DMS153 (cell line): ENCODE results near the gene CLN5.

Experiments
- DNase-seq: peaks from one replicate; lab custom pipeline; 2025; lab: John Stamatoyannopoulos, UW

Gene CLN5

DNA sequence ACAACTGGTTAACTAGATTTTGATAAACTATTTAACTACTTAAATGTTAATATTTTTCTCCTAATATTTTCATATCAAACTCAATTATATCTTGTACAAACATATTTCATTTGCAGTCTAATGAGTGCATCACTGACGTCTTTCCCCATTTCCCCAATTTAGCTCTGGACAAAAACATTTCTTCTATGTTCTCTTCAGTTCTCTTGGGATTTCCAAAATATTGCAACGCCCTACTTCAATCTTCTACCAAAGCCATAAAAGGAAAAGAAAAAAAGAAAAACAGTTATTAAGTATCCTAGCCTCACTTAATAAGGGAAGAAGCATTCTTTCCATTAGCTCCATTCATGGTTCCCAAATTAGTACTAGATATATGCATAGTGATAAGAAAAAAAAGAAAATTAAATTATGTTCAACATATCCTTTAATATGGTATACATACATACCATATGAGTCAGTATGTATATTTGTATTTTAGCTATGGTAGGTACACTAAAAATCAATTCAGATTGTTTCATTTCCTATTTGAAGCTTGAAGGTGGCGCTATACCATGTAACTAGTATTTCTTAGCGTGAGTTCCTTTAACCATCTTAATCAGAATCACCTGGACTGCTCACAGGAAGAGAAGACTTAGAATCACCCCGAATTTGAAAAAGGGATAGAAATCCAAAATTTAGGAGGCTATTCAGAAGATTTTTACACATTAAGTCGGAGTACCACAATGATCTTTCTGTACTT lies 25.2 kb downstream of the CLN5 start:
- no peak for DNase-seq

DNA sequence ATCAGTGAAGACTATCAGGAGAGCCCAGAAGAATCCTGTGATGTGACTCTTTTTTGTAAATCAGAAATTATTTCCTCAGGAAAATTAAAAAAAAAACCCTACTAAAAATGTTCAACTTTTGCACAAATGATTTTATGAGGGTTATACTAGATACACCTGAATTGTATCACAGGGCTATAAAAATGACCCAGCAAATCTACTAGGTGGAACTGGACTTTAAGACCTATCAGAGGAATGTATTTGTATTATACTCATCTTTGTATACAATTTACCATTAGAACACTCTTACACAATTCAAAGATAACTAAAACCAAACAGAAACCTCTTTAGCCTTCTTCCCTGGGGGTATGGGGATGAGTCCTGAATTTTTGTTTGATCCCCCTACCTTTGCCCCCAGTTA lies 27.9 kb downstream of the CLN5 start:
- no peak for DNase-seq

DNA sequence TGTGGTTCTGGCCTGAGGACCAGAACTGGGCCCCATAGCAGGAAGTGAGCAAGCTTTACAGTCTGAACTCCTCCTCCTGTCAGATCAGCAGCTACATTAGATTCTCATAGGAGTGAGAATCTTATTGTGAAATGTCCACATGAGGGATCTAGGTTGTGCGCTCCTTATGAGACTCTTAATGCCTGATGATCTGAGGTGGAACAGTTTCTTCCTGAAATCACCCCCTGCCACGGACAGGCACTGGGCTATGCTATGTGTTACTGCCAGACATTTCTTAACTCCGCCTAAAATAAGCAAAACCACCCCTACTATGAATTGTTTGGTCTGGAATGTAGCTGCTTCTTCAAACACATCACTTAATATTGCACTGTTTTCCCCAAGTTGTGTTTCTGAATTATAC lies 30.5 kb downstream of the CLN5 start:
- DNase-seq, result no peak

- DNase-seq, result peak; percentile 43
These were observed 34.5 kb downstream of the CLN5 start for GRCh38 chr13:77026255-77026860.

- DNase-seq, result peak; percentile 67
These were observed 35.2 kb downstream of the CLN5 start, which contains the start of gene FBXL3 for GRCh38 chr13:77026861-77027621. TSS of gene FBXL3 (minus strand) at chr13:77027159. CDS start at chr13:77021860, 5,299 bp downstream.

DNA sequence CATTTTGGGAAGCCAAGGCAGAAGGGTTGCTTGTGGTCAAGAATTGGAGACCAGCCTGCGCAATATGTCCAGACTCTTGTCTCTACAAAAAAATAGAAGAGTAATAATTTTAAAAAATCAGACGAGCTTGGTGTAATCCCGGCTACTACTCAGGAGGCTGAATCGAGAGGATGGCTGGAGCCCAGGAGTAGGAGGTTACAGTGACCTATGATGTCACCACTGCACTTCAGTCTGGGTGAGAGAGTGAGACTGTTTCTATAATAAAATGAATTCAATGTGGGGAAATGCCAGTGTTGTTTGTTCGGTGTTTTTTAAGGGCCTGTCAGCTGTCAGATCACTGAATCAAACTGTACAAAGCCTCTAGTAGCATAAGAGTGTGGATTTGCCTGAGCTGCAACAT lies 36.3 kb downstream of the CLN5 start:
- DNase-seq, result peak; percentile 86

GRCh38 chr13:77029436-77029835 lies 37.6 kb downstream of the CLN5 start:
- no peak for DNase-seq

DNA sequence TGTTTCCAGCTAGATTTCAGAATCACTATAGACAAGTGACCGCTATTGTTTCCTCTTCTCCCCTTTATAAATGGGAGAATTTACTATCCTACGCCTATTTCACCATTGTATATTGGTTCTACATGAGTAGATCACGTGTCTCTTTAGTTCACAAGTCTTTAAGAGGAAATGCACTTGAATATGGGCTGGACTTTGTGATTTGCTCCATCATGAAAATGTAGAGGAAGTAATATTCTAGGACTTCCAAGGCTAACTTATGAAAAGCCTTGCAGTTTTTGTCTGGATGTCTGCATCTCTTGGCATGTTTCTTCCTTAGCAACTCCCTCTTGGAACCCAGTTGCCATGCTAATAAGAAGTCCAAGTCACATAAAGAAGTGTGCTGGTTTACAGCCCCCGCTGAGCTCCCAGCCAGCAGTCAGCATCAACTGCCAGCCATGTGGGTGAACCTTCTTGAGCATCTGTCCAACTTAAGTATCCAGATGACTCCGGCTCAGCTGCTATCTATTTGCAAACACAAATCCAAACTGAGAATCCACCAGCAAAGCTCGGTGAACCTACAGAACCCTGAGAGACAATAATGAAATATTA lies 39.9 kb downstream of the CLN5 start:
- DNase-seq, result no peak

DNA sequence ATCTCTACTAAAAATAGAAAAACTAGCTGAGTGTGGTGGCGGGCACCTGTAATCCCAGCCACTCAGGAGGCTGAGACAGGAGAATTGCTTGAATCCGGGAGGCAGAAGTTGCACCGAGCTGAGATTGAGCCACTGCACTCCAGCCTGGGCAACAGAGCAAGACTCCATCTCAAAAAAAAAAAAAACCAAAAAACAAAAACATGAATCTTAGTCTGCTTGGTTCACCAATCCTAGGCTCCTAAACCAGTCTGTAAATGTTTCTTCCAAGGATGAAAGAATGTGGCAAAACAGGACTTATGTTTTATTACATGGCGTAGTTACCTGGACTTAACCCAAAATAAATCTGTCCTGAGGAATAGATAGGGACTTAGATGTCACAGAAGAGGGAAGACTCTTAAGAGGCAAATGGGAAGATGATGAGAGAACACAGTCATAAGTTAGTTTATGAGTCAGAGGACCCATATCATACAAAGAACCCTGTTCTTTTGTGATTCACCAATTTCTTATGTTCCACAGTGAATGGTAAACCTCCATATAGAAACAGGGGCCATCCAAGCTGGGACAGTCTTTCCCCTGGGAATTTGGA lies 41.9 kb downstream of the CLN5 start:
- DNase-seq, result no peak

- no peak for DNase-seq
These were observed 43.0 kb downstream of the CLN5 start for GRCh38 chr13:77034881-77035280.

DNA sequence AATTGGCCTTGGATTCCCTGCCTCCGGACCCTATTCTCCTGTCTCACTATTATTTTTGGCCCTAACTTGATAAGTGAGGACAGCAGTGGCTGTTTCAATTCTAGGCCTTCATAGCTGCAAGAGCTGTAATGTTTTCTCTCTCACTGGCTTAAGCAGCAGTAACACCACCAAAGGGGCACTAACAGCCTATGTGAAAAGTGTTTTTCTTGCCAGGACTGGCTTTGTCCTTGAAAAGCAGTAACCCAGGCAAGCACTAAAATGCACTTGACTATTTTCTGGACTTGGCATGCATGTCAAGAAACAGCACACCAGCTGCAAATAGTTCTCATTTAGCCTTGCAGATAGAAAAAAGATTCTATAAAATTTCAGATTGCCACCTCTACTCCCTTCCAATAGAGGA lies 44.4 kb downstream of the CLN5 start:
- DNase-seq, result no peak

DNA sequence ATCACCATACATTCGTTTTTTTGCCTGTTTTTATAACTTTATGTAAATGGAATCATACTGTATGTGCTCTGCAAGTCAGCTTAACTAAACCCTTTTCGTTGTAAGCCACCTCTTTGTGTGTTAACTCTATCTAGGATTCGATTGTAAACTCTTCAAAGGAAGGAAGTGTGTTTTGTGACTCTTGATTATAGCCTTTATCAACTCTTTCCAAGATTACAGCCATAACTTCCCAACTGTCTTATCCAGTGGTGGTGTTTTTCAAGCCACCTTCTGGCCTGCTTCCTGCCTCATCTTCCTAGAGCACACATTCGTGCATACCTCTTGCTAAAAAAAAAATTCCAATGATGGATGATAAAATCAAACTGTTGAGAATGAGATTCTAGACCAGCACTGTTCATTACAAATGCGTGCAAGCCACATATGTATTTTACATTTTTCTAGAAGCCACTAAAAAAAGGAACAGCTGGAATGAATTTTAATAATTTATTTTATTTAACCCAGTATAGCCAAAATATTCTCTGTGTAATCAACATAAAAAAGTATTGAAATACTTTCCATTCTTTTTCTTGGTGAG lies 47.1 kb downstream of the CLN5 start:
- DNase-seq, result no peak

DNA sequence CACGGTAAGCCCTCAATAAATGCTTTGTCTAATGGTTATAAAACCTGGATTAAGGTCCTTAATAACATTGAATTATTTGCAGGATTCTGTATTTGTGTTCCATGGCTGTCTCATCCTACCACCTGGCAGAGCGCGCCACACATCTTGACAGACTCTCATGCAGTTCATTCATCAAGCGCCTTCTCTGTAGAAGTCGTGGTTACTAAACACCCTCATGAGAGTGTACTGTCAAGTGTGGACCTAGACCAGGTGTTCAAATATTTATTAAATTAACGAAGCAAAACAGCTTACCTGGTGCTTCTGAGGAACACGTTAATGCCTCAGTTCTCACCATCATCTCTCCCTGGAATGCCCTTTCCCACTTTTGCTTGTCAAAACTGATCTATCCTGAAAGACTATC lies 48.2 kb downstream of the CLN5 start:
- peak; percentile 69 for DNase-seq

DNA sequence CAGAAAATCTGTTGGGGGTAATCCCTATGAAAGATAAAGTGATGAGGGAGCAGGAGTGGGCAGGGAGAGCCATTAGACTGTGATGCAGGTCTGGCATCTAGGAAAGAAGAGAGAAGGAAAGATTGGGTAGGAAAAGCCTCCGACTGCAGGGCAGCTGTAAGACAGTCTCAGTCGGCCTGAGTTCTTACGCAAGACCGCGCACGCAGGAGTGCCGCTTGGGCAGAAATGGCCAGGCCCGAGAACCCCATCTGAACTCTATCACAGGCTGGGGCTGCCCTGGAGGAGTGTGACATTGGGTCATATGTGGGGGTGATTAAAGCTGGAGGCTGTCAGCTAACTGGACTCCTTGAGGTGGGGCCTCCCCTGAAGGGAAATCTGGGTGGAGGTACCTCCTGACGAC lies 49.0 kb downstream of the CLN5 start:
- DNase-seq, result no peak

DNA sequence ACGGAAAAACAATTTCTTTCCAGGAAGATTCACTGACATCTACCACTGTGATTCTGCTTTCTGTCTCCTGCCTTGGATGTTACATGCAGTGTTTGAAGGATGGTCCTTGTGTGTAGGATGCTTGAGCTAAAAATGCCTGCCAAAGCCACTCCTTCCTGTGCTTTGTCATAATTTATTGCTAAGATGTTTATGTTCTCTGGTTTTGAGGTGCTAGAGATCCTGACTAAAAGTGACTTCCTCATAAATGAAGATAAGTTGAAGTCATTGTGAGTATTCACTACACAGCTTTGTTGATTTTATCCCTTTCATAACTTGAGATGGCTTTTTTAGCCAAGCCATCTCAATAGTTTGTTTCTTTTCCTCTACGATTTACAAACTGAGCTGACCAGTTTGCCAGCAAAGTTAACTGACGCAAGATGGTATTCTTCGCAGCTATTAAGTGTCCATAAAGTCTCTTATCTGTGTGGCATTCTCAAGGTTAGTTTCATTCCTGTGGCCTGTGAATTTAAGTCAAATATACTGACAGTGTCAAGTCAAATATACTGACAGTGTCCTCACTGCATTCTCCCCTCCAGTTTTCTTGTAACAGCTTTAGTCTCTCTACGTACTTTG lies 50.8 kb downstream of the CLN5 start:
- DNase-seq, result no peak

DNA sequence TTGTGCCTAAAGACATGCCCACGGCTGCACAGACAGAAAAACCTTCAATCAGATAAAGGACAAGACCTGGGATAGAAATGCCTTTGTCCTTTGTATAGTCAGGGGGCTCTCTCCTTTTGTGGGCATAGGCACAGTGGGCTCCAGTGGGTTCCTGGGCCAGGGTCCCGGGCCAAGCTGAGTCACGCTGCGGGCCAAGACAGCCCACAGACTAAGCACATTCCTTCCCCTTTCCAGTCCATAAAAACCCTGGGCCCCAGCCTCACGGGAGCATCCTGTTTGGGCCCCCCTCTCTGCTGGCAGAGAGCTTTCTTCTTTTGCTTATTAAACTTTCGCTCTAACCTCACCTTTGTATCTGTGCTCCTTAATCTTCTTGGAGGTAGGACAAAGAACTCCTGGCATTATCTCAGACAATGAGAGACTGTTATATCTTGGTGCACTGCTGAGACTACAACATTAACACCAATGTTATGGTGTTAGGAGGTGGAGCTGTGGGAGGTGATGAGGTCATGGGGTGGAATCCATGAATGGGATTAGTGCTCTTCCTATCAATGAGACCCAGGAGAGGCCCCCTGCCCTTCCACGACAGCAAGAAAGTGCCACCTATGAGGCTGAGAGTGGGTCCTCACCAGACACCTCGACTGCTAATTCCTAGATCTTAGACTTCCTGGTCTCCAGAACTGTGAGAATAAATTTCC lies 55.9 kb downstream of the CLN5 start:
- no peak for DNase-seq

DNA sequence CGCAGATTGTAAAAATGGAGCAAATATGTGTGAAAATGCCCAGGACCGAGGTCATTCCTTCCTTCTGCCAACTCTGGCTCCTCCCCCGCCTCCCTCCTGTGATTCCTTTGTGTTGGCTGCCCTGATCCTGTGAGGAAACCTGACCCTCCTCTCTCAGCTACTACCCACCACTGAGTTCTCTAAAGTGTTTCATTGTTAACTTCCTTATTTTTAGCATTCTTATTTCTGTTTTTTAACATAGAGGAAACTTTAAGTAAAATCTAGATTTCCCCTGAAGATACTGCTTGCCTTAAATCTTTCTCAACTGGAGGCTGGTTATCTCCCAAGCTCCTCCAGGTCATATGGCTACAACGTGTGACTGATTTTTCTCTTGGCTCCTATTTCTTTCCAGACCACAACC lies 56.8 kb downstream of the CLN5 start:
- DNase-seq, result no peak

DNA sequence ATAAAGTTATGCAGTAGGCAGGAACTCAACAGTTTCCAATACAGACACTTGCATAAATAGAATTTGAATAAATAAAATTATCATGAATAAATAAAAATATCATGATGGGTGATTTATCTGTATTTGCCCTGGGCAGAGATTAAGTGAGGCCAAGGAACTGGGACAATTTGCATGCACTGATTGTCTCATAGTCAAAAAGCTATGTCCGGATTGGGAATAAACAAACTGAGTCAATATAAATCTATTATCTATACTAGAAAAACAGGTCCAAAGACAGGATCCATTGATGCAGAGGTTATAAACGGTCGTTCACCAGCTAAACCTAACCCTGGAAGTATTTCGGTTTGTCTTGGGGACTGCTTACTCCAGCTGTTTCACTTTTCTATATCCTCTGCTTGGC lies 61.3 kb downstream of the CLN5 start:
- DNase-seq, result no peak
